GM18508 (cell line): Measurements from ENCODE around the gene UNC119B.

ENCODE experiments used
- ATAC-seq: cut with Tn5 transposase; IDR thresholded peaks from one replicate; pipeline ENCODE4 v1.9.1; 2021; ENCODE audit warnings: moderate number of reproducible peaks; ENCODE audit not compliant: insufficient read depth, unreplicated experiment

The UNC119B gene

GRCh38 chr12:120687578-120688289 is 22.5 kb upstream of the UNC119B start:
- no peak for ATAC-seq

- no peak for ATAC-seq
Observed at GRCh38 chr12:120688527-120689071, 21.7 kb upstream of the UNC119B start.

GRCh38 chr12:120689397-120690082 is 20.7 kb upstream of the UNC119B start:
- no peak for ATAC-seq

GRCh38 chr12:120690083-120690450 is 20.2 kb upstream of the UNC119B start:
- ATAC-seq = no peak

GRCh38 chr12:120690978-120691377 is 19.3 kb upstream of the UNC119B start:
- no peak for ATAC-seq

- no peak for ATAC-seq
Observed at GRCh38 chr12:120692524-120693033, 17.7 kb upstream of the UNC119B start.

GRCh38 chr12:120693848-120694247 is 16.4 kb upstream of the UNC119B start:
- ATAC-seq = no peak

GRCh38 chr12:120696626-120697025 is 13.6 kb upstream of the UNC119B start:
- ATAC-seq = no peak

GRCh38 chr12:120697344-120697743 is 12.9 kb upstream of the UNC119B start:
- ATAC-seq = no peak

GRCh38 chr12:120698665-120699064 is 11.6 kb upstream of the UNC119B start:
- ATAC-seq = no peak

- ATAC-seq = no peak
Observed at GRCh38 chr12:120699553-120699952, 10.7 kb upstream of the UNC119B start.

GRCh38 chr12:120700886-120701285 is 9.4 kb upstream of the UNC119B start:
- no peak for ATAC-seq

- no peak for ATAC-seq
Observed at GRCh38 chr12:120702637-120703036, 7.6 kb upstream of the UNC119B start.

- ATAC-seq = no peak
Observed at GRCh38 chr12:120703311-120703942, 6.8 kb upstream of the UNC119B start.

GRCh38 chr12:120705618-120706017 is 4.6 kb upstream of the UNC119B start:
- no peak for ATAC-seq

GRCh38 chr12:120706029-120706428 is 4.2 kb upstream of the UNC119B start:
- ATAC-seq = no peak

GRCh38 chr12:120708651-120709050 is 1.6 kb upstream of the UNC119B start:
- ATAC-seq = no peak

GRCh38 chr12:120710805-120711296 is 593 bp downstream of the UNC119B start:
- ATAC-seq = no peak

- no peak for ATAC-seq
Observed at GRCh38 chr12:120711411-120711810, 1.2 kb downstream of the UNC119B start.

GRCh38 chr12:120712610-120713009 is 2.4 kb downstream of the UNC119B start:
- ATAC-seq = no peak
